SKM-1 treated with dmso at 0.1 percent for 144 hours (cell line): ENCODE measurements around the gene AGBL2.
"Not testable (repeated sequence)": the region's sequence is repeated elsewhere in the genome, so short reads cannot be mapped to it uniquely, and the experiment has no call there.

ENCODE experiments used
- DNase-seq: peaks from one replicate; lab custom pipeline; 2025; ENCODE audit not compliant: unreplicated experiment; lab: John Stamatoyannopoulos, UW

AGBL2 gene

DNA sequence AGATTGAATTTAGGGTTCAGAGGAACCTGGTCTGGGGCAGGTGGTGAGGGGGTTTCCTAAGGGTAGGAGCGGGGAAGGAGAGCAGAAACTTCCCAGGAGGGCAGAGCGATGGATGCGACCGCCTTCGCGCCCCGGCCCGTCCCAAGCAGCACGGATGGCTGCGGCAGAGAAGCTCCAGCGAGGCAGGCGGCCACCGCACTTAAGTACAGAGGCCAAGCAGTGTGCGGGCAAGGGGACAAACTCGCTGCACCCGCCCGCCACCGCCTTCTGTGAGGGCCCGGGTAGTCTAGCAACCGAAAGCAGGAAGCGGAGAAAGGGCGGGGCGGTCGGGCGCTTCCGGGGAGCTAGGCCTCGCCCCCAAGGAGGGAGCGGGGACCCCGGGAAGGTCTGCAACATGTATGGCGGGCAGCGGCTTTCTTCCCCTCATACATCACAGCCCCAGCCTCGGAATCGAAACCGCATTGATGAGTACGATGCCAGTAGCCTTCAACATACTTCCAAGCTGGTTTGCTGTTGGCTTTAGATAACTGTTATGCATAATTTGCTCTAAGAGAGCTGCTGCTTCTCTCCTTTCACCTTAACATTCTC lies at the start of gene AGBL2:
AGBL2 (minus strand) TSS at position 288 of the 588 bp plus-strand sequence. CDS start 719 bp downstream, outside the sequence.
- DNase-seq = peak; percentile 64

GRCh38 chr11:47759291-47759690 lies 44.1 kb upstream of the AGBL2 start:
- not testable (repeated sequence) for DNase-seq

DNA sequence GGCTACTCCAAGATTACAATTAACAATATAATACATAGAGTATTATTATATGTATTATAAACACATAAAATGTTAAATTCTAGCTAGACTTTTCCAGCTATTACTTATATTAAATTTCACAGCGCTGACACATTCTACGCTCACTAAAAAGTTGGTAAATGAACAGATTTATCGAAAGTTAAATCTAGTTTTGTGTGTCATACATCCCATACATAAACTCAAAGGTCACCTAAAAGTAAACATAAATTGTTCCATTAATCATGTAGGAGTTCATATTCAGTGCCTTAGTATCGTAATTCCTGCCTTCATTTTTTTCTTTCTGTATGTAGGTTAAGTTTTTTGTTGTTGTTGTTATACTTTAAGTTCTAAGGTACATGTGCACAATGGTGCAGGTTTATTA lies 41.0 kb upstream of the AGBL2 start:
- no peak for DNase-seq

DNA sequence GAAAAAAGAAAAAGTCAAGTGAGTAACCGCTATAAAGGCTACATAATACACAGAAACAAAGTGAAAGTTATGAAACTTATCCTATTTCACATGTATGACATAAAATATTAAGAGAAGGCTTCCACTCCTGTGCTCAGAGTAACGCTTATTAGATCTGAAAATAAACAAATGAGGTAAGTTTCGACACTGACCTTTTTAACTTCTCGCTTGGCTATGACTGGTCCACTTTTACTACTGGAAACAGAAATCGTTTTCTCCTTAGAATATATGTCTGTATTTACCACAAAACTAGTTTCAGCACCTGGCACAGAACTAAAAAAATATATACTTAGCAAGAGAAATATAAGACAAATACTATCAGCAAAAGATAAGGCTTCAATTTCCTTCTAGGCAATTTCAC lies 35.6 kb upstream of the AGBL2 start:
- DNase-seq = no peak

GRCh38 chr11:47742494-47742893 lies 27.3 kb upstream of the AGBL2 start:
- not testable (repeated sequence) for DNase-seq

- not testable (repeated sequence) for DNase-seq
Measured at GRCh38 chr11:47737817-47738216, 22.6 kb upstream of the AGBL2 start.

GRCh38 chr11:47732271-47732670 lies 17.1 kb upstream of the AGBL2 start:
- DNase-seq = no peak

GRCh38 chr11:47731475-47731874 lies 16.3 kb upstream of the AGBL2 start:
- no peak for DNase-seq

DNA sequence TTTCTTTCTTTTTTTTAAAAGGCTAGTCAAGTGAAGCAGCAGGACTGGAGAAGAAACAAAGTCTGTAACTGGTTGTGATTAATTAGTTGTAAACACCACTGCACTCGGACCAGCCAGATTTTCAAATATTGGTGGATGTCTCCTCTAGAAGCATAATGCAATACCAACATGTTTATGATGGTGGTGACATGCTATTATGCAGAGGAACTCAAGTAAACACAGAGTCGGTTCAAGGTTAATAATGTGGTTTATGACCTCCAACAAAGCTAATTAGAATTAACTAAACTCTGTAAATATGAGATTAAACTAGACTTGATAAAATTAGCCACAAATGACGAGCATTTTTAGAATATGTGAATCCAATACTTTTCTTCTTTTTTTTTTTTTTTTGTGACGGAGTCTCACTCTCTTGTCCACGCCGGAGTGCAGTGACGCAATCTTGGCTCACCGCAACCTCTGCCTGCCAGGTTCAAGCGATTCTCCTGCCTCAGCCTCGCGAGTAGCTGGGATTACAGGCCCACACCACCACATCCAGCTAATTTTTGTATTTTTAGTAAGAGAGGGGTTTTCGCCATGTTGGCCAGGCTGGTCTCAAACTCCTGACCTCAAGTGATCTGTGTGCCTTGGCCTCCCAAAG lies 11.8 kb upstream of the AGBL2 start:
- no peak for DNase-seq

DNA sequence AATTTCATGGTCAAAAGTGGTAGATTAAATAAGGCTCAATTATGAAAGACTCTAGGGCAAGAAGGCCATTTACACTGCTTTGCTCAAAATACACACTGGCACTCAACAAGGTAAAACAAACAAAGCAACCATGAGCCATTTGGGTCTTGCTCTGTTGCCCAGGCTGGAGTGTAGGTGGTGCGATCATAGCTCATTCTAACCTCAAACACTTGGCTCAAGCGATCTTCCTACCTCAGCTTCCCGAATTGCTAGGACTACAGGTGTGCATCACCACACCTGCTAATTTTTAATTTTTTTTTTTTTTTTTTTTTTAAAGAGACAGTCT lies 10.9 kb upstream of the AGBL2 start:
- no peak for DNase-seq

GRCh38 chr11:47725442-47726117 lies 10.4 kb upstream of the AGBL2 start:
- DNase-seq = no peak

GRCh38 chr11:47724041-47724729 lies 9.0 kb upstream of the AGBL2 start:
- peak; percentile 61 for DNase-seq

- no peak for DNase-seq
Measured at GRCh38 chr11:47723041-47723440, 7.9 kb upstream of the AGBL2 start.

DNA sequence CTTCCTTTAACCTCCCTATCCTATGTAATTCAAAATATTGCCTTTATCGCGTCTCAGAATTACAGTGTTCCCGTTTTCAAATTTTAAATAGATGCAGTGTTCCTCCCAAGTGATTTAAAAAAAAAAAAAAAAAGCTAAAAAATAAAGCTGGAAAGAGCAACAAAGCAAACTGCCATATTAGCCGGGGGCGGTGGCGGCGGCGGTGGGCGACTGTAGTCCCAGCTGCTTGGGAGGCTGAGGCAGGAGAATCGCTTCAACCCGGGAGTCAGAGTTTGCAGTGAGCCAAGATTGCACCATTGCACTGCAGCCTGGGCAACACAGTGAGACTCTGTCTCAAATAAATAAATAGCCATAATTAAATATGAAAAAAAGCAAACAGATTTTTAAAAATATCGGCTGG lies 5.5 kb upstream of the AGBL2 start:
- no peak for DNase-seq

- DNase-seq = no peak
Measured at GRCh38 chr11:47716692-47717091, 1.5 kb upstream of the AGBL2 start.

DNA sequence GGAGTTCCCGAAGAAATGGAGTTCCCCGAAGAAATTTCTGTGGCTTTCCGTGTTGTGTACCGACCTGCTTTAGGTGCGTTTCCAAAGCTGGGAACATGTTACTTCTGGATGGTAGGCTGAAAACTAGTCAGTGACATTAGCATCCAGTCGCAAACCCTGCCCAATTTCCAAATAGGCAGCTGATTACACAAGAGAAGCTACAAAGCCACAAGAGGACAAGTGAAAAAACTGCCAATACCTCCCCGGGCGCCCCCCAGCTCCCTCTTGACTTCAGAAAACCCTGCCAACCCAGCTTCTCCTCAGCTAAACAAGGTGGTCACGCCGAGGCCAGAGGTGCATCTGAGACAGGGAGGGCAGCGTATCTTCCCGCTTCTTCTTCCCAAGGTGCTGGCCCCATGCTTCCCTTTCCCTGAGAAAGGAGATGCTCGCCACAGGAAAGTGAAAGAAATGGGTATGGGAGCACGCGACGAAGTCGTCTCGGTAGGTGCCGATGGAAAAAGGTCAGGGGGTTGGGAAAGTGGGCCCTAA lies 551 bp downstream of the AGBL2 start:
- peak; percentile 29 for DNase-seq

GRCh38 chr11:47711816-47712215 lies 3.4 kb downstream of the AGBL2 start:
- DNase-seq = no peak

- no peak for DNase-seq
Measured at GRCh38 chr11:47711225-47711624, 3.9 kb downstream of the AGBL2 start.

- not testable (repeated sequence) for DNase-seq
Measured at GRCh38 chr11:47707275-47707786, 7.8 kb downstream of the AGBL2 start.

- peak; percentile 44 for DNase-seq
Measured at GRCh38 chr11:47705721-47706120, 9.4 kb downstream of the AGBL2 start.

- no peak for DNase-seq
Measured at GRCh38 chr11:47691979-47692378, 23.2 kb downstream of the AGBL2 start.
